Effector memory CD4-positive, alpha-beta T cell (primary cell): ENCODE data around the gene CD7.
"Not testable (repeated sequence)": the region's sequence is repeated elsewhere in the genome, so short reads cannot be mapped to it uniquely, and the experiment has no call there.

ENCODE experiments used
- DNase-seq, 3 donors: peaks; one replicate each; pipeline ENCODE4 v3.0.0-alpha.2; 2020
- H3K27ac ChIP-seq: 2 replicates; pipeline ENCODE4 v1.7.0; 2013; ENCODE audit warnings: mild to moderate bottlenecking, low read length, moderate library complexity; ENCODE audit not compliant: insufficient read depth, poor library complexity, severe bottlenecking
- H3K27me3 ChIP-seq: replicated peaks from 2 replicates; pipeline ENCODE4 v1.7.0; 2013; ENCODE audit warnings: mild to moderate bottlenecking, low read length; ENCODE audit not compliant: insufficient read depth, control insufficient read depth, poor library complexity, severe bottlenecking
- H3K36me3 ChIP-seq: 2 replicates; pipeline ENCODE4 v1.7.0; 2013; ENCODE audit warnings: mild to moderate bottlenecking, low read length, moderate library complexity; ENCODE audit not compliant: control insufficient read depth, insufficient read depth
- H3K4me1 ChIP-seq: 2 replicates; pipeline ENCODE4 v1.7.0; 2013; ENCODE audit warnings: low read length, mild to moderate bottlenecking; ENCODE audit not compliant: control insufficient read depth, insufficient read depth, poor library complexity, severe bottlenecking
- H3K4me3 ChIP-seq: 2 replicates; pipeline ENCODE4 v1.7.0; 2013; ENCODE audit warnings: low read length, low read depth, mild to moderate bottlenecking; ENCODE audit not compliant: insufficient read depth, poor library complexity, severe bottlenecking
- H3K9me3 ChIP-seq: 2 replicates; pipeline ENCODE4 v1.7.0; 2013; ENCODE audit warnings: mild to moderate bottlenecking, low read length, moderate library complexity; ENCODE audit not compliant: control insufficient read depth
- total RNA-seq, 3 donors: gene quantifications; one replicate each; lab custom pipeline; 2026; lab: John Stamatoyannopoulos, UW

Gene CD7
- total RNA-seq = 73.8 to 127 (median 93.5) reads per million in 3 donors

DNA sequence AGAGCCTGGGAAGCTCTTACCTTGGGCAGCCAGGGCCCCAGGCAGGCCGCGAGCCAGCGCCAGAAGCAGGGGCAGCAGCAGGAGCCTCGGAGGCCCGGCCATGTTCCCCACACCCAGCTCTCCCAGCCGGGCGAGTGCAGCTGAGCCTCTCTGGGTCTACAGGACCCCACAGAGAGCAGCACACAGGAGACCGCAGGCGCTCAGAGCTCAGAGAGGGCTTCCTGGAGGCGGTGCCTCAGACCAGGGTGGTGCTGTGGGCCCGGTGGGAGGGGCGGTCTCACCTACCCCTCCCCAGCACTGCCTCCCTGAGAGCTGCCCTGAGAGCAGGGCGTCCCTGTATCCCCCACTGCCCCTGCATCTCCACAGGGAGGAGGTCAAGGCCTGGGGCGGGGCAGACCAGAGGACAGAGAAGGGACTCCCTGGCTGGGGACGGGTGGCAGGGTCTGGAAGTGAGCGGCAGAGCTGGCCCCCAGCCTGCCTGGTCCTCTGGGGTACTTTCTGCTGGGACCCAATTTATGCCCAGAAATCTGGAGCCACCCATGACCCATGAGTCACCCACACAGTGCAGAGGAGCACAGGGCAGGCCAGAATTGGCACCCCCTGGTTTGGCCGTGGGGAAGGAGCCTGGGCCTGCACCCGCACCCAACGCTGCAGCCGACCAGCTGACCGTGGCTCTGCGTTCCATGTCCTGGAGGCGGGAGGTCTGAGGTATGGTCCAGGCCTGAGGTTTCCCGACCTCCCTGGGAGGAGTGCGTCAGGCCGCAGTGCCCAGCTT is at the start of gene CD7:
Gene CD7 (minus strand): TSS at position 215 of the 775 bp plus-strand sequence. CDS start 113 bp downstream, at position 102.
- peak within 1 kb of the TSS; percentile 73 for H3K4me3 ChIP-seq
- peaks cover 17% of the 10 kb centered on the region for H3K36me3 ChIP-seq
- peak; percentile 34 to 48 (median 41) for DNase-seq
- H3K27me3 ChIP-seq = no peaks in the 10 kb centered on the region
- peak within 1 kb of the TSS; percentile 78 for H3K27ac ChIP-seq
- H3K4me1 ChIP-seq = peaks cover 52% of the 10 kb centered on the region
- H3K9me3 ChIP-seq = no peaks in the 10 kb centered on the region

DNA sequence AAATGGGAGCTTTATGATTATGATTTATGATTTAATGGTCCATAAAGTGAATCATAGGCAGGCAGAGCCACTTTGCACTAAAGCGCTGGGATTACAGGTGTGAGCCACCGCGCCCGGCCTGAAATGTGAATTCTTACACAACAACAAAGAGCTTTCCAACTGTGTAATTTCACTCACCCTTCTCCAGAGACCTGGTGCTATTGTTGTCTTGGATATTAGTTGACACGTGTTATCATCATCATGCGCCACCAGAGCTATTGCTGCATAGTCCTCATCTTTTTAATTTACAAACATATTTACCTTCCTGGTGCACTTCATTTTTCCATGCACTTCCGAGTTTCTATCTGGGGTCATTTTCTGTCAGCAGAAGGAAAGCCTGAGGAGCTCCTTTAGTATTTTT is 49.3 kb upstream of the CD7 start:
- no peak for DNase-seq
- Histone ChIP-seq H3K4me3 (no peak overlapping the region), H3K27ac (no peak overlapping the region), H3K9me3 (no peaks in the 10 kb centered on the region), H3K36me3 (no peaks in the 10 kb centered on the region), H3K27me3 (peaks cover 19% of the 10 kb centered on the region), H3K4me1 (peaks cover 9% of the 10 kb centered on the region)

DNA sequence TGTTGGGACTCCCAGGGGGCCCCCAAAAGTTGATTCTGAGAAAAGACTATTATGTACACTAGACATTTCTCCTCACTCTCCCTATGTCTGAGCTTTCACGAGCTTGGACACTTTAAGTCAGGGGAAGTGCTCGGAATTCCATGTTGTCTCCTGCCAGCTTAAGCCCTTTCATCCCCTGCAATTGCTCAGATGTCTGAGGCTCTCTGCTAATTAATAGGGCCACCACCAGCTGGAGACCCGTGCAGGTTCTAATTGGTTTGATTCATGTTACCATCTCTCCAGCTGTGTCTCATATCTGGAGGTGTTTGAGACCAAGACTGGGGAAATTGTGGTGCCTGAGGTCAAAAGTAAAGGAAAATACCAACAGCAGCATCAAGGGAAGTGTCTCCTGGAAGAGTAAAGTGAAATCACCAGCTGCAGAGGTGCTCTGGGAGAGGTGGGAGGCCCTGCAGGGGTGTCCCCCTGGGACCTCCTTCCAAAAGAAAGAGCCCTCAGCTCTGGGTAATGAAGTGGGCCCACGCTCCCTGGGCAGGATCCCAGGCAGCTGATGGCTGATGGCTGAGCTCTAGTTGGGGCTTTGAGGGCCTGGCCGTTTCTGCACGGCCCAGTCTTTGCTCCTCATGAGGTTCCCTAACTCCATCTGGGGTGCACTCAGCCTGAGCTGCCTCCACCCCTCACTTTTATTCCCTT is 48.3 kb upstream of the CD7 start:
- peaks cover 2% of the 10 kb centered on the region for H3K4me1 ChIP-seq
- peaks cover 9% of the 10 kb centered on the region for H3K27me3 ChIP-seq
- H3K9me3 ChIP-seq = no peaks in the 10 kb centered on the region
- no peak for DNase-seq
- no peak overlapping the region for H3K4me3 ChIP-seq
- no peaks in the 10 kb centered on the region for H3K36me3 ChIP-seq
- no peak overlapping the region for H3K27ac ChIP-seq

DNA sequence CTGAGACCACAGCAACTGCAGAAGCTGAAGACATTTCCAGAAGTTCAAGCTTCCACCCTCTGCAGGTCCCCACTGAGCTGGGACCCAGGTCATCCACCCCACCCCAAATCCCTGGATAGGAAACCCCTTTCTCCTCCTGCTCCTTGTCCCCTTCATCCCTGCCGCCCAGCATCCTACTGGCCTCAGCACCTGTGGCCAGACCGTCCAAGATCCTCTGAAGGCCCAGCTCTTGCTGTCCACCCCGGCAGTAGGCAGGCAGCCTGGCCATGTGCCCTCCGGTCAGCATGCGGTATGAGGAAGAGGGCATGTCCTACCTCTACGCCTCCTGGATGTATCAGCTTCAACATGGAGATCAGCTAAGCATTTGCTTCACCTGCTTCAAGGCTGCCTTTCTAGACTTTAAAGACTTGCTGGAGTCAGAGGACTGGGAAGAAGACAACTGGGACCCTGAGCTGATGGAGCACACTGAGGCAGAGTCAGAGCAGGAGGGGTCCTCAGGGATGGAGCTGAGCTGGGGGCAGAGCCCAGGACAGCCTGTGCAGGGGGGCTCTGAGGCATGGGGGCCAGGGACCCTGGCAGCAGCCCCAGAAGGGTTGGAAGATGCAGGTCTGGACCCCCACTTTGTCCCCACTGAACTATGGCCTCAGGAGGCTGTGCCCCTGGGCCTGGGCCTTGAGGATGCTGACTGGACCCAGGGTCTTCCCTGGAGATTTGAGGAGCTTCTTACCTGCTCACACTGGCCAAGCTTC is 44.7 kb upstream of the CD7 start:
- H3K36me3 ChIP-seq = no peaks in the 10 kb centered on the region
- no peaks in the 10 kb centered on the region for H3K9me3 ChIP-seq
- DNase-seq = no peak
- no peak overlapping the region for H3K4me3 ChIP-seq
- no peaks in the 10 kb centered on the region for H3K27me3 ChIP-seq
- H3K27ac ChIP-seq = no peak overlapping the region
- H3K4me1 ChIP-seq = no peaks in the 10 kb centered on the region

DNA sequence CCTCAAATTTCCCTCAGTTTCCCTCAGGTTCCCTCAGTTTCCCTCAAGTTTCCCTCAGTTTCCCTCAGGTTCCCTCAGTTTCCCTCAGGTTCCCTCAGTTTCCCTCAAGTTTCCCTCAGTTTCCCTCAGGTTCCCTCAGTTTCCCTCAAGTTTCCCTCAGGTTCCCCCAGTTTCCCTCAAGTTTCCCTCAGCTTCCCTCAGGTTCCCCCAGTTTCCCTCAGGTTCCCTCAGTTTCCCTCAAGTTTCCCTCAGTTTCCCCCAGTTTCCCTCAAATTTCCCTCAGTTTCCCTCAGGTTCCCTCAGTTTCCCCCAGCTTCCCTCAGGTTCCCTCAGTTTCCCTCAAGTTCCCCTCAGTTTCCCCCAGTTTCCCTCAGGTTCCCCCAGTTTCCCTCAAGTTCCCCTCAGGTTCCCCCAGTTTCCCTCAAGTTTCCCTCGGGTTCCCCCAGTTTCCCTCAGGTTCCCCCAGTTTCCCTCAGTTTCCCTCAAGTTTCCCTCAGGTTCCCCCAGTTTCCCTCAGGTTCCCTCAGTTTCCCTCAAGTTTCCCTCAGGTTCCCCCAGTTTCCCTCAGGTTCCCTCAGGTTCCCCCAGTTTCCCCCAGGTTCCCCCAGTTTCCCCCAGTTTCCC is 42.2 kb upstream of the CD7 start:
- H3K36me3 ChIP-seq, H3K27ac ChIP-seq, H3K4me3 ChIP-seq, H3K27me3 ChIP-seq, DNase-seq, H3K4me1 ChIP-seq, H3K9me3 ChIP-seq: not testable (repeated sequence)

DNA sequence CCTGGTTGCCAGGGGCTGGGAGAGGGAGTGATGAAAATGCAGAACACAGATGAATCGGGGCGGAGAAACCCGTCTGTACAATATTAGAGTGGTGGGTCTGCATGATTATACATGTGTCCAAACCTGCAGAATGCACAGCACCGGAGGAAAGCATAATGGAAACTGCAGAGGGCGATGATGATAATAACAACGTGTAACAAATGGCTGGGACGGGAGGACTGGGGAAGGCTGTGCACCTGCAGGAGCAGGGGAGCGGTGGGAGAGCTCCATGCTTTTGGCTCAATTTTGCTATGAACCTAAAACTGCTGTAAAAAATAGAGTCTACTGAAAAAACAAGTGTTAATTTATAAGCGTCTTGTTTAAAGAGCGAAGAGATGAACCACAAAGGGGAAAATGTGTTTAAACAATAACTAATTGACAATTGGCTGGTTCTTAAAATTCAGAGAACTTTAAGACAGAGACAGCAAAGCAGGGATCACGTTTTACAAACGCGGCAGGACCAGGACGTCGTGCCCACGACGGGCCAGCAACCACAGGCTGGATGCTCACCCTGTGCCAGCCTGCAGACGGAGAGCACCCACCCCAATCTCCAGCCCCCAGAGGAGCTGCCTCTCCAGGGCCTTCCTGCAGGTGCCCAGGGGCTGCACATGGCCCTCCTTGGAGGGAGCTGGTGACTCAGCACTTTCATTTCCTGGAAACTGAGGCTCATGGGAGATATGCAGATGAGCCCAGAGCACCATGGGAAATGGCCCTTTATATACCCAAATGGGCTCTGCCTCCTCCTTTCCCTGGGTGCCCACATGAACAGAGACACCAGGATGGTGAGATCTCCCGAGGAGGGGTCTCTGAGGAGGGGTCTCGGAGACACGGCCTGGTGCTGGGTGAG is 41.3 kb upstream of the CD7 start, which contains the start of gene TEX19:
Gene TEX19 (plus strand): TSS at position 783 of the 886 bp plus-strand sequence. CDS start 2,904 bp downstream, outside the sequence.
- no peak for DNase-seq
- H3K4me3 ChIP-seq = no peak within 1 kb of the TSS

DNA sequence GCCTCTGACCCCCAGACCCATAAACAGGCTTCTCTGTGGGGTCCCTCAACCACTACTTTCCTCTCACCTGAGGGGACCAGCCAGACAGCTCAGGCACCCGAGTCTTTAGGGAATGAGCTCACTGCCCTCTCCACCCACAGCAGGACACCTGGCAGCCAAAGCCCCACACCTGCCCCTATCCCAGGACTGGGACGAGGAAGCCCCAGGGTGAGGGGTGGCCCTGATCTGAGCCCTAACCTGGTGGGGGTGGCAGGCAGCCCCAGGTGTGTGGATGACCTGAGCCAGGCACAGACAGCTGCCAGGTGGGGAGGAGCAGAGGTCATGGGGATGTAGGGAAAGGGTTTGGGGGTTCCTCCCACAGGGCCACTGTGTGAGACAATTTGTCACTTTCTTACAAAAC is 40.0 kb upstream of the CD7 start:
- H3K4me1 ChIP-seq = no peaks in the 10 kb centered on the region
- no peak overlapping the region for H3K27ac ChIP-seq
- no peaks in the 10 kb centered on the region for H3K27me3 ChIP-seq
- no peak overlapping the region for H3K4me3 ChIP-seq
- H3K36me3 ChIP-seq = no peaks in the 10 kb centered on the region
- no peak for DNase-seq
- no peaks in the 10 kb centered on the region for H3K9me3 ChIP-seq

More for the DNA sequence above, 41.3 kb upstream of the CD7 start, which contains the start of gene TEX19:
- Histone ChIP-seq H3K4me1 (no peaks in the 10 kb centered on the region), H3K27me3 (no peaks in the 10 kb centered on the region), H3K9me3 (no peaks in the 10 kb centered on the region), H3K27ac (no peak within 1 kb of the TSS), H3K36me3 (no peaks in the 10 kb centered on the region)

DNA sequence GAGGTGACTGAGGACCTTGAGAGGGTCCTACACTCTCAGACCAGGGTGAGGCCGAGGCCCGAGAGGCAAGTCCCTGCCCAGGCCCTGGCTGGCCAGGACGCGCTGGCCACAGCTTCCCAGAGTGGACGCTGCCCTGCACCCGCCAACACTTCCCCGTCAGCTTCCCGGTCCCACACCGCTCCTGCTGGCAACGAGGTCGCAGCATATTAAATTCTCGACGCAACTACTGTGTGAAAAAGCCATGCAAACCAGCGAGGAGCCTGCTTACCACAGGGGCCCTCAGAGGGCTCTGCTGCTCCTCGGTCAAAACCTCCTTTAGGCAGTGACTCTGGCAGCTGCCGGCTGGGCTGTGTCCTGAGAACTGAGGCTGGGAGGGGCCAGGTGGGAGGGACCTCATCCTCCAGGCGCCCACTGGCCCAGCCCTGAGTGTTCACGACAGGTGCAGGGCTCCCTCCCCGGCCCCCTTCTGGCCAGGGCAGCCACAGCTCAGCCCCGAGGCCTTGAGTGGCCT is 39.5 kb upstream of the CD7 start:
- Histone ChIP-seq H3K9me3 (no peaks in the 10 kb centered on the region), H3K36me3 (no peaks in the 10 kb centered on the region), H3K27ac (no peak overlapping the region), H3K4me1 (peaks cover 2% of the 10 kb centered on the region), H3K4me3 (no peak overlapping the region), H3K27me3 (no peaks in the 10 kb centered on the region)
- no peak for DNase-seq
